GM18519 (cell line): ENCODE results near the gene COX6B1.
"Not testable (repeated sequence)": the region's sequence is repeated elsewhere in the genome, so short reads cannot be mapped to it uniquely, and the experiment has no call there.

Source experiments
- ATAC-seq: cut with Tn5 transposase; IDR thresholded peaks from one replicate; pipeline ENCODE4 v1.9.1; 2021; ENCODE audit warnings: mild to moderate bottlenecking, moderate library complexity; ENCODE audit not compliant: unreplicated experiment, low FRiP score

Gene COX6B1

GRCh38 chr19:35633727-35634440 is 14.2 kb upstream of the COX6B1 start:
- ATAC-seq = no peak

DNA sequence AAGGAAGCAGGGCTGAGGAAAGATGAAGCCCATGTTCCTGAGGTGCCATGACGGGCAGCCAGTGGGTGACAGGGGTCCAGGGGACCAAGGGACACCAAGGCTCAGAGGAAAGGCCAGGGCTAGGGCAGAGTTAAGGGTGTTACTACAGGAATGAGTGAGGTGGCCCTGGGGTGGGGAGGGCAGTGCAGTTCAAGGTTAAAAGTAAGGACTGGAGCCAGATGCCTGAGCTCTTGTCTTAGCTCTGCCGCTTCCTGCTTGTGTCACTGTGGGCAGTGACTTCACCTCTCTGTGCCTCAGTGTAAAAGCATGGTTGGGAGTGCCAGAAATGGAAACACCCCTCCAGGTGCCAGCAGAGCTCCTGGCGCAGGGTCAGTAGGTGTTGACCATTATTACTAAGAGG is 11.5 kb upstream of the COX6B1 start:
- no peak for ATAC-seq

DNA sequence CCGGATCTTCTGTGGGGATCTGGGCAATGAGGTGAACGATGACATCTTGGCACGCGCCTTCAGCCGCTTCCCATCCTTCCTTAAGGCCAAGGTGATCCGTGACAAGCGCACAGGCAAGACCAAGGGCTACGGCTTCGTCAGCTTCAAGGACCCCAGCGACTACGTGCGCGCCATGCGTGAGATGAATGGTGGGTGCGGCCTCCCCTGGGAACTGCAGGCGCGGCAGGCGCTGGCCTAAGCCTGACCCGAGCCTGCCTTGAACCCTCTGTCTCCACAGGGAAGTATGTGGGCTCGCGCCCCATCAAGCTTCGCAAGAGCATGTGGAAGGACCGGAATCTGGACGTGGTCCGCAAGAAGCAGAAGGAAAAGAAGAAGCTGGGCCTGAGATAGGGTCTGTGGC is 11.0 kb upstream of the COX6B1 start:
- no peak for ATAC-seq

- no peak for ATAC-seq
Observed at GRCh38 chr19:35639321-35639639, 8.8 kb upstream of the COX6B1 start.

DNA sequence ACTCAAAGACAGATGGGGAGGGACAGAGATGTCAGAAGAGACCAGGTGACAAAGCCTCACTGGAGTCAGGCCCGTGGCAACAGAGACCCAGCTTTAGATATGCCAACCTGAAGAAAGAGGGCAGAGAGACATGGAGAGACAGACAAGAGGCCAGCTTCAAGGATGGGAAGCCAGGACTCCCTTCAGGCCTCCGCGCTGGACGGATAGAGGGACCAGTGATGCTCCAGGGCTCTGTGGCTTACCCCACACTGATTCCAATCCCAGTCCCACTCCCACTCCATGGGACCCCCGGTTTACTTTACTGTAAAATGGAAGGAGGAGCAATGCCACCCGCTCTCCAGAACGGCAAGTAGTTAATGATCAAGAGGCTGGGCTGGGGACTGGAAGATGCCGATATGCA is 8.3 kb upstream of the COX6B1 start:
- ATAC-seq = no peak

GRCh38 chr19:35641515-35642151 is 6.5 kb upstream of the COX6B1 start, which contains the start of gene ETV2:
Gene ETV2 (plus strand): TSS chr19:35641745. CDS start chr19:35642461, 716 bp downstream.
- ATAC-seq = no peak

DNA sequence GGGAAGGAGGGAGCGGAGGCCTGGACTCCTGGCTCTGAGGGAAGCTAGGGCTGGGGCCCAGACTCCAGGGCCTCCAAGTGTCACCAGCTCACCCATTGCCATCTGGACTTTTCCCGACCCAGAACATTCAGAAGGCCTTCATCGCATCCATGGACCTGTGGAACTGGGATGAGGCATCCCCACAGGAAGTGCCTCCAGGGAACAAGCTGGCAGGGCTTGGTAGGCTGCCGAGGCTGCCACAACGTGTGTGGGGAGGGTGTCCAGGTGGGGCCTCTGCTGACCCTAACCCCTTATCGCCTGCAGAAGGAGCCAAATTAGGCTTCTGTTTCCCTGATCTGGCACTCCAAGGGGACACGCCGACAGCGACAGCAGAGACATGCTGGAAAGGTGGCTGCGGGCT is 5.8 kb upstream of the COX6B1 start:
- no peak for ATAC-seq

GRCh38 chr19:35642798-35643254 is 5.3 kb upstream of the COX6B1 start:
- no peak for ATAC-seq

GRCh38 chr19:35643255-35644205 is 4.6 kb upstream of the COX6B1 start:
- ATAC-seq = no peak

DNA sequence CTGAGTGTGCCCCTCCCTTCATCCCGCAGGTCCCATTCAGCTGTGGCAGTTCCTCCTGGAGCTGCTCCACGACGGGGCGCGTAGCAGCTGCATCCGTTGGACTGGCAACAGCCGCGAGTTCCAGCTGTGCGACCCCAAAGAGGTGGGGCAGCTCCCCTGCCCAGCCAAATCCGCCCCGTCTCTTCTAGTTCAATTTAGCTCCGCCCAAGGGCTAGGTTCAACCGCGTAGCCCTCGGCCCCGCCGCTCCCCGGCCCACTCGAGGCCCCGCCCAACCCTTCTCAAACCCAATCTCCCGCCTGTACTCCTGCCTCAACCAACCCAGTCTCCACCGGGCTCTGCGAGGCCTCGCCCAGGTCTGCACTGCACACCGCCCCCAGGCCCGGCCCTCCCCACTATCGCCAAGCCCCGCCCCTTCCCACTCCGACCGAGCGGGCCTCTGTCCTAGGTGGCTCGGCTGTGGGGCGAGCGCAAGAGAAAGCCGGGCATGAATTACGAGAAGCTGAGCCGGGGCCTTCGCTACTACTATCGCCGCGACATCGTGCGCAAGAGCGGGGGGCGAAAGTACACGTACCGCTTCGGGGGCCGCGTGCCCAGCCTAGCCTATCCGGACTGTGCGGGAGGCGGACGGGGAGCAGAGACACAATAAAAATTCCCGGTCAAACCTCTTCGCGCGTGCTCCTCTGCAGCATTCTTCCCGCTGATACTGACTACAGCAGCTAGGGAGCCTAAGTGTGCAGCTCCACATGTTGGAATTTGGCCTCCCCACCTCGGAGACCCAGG is 3.7 kb upstream of the COX6B1 start:
- peak; percentile 53 for ATAC-seq

GRCh38 chr19:35644987-35645679 is 3.0 kb upstream of the COX6B1 start:
- ATAC-seq = no peak

- no peak for ATAC-seq
Observed at GRCh38 chr19:35645680-35646511, 2.2 kb upstream of the COX6B1 start.

DNA sequence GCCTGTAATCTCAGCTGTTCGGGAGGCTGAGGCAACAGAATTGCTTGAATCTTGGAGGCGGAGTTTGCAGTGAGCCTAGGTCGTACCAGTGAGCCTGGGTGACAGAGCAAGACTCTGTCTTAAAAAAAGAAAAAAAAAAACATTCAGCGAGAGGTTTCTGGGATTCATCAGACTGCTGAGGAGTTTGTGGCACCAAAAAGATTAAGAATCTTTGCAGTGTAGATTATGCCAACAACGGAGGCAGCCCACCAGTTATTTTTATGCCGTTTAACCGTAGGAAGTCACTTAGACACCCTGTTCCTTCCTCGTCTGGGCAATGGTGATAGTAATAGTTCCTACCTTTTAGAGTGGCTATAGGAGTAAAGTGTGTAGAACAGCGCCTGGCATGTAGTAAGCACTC is 2.5 kb downstream of the COX6B1 start:
- ATAC-seq = no peak

- not testable (repeated sequence) for ATAC-seq
Observed at GRCh38 chr19:35654828-35655227, 6.7 kb downstream of the COX6B1 start.

GRCh38 chr19:35655600-35655999 is 7.5 kb downstream of the COX6B1 start:
- ATAC-seq = no peak

GRCh38 chr19:35656700-35657099 is 8.6 kb downstream of the COX6B1 start:
- no peak for ATAC-seq

DNA sequence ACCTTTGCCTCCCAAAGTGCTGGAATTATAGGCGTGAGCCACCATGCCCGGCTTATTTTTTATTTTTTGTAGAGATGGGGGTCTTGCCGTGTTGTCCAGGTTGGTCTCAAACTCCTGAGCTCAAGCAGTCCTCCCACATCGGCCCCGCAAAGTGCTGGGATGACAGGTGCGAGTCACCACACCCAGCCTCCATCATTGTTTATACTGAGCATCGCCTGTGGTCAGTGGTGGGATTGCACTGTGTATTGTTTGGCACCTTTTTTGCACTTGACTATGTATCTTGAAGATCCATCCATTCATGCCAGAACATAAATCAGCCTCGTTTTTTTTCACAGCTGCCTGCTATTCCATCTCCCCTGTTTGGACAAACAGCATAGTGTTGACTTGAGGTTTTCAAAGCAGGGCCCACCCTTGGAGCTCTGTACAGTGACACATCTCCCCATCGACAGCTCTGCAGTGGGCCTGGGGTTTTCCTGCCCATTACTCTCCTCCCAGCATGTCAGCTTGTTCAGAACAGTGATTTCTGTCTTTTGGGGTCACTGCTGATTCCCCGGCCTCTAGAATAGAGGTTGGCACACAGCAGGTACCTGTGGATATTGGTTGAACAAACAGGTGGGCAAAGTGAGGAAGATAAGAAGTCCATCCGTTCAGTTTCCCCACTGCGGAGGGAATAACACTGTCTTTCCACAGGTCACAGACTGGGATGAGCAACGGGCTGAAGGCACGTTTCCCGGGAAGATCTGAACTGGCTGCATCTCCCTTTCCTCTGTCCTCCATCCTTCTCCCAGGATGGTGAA is 10.0 kb downstream of the COX6B1 start:
- ATAC-seq = no peak

DNA sequence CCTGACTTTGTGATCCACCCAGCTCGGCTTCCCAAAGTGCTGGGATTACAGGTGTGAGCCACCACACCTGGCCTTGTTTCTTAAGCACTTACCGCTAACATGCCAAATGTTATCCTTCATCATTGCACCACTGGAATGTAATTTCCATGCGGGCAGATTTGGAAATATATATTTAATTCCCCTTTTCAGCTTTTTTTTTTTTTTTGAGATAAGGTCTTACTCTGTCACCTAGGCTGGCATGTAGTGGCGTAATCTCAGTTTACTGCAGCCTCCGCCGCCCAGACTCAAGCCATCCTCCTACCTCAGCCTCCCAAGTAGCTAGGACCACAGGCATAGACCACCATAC is 13.8 kb downstream of the COX6B1 start:
- no peak for ATAC-seq
